ENCODE data around the gene NT5E.

Gene NT5E

DNA sequence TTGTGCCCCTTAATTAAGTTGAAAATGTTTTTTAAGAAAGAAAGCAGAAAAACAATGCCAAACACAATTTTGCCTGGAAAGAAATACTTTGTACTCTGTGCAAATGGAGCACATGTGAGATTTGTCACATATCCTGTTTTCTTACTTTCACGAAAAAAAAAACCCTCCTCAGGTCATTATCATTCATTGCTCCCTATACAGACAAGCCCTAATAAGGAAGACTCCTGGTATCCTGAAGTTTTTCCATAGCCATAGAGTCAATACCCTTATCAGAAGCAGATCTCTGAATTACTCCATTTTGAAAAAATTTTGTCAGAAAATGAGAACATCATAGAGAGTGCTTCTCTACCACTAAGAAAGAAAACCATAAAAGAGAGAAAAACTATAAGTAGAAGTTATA is 14.0 kb upstream of the NT5E start:
- no peak for DNase-seq (ENCODE audit: extremely low spot score)
- ChIA-PET CTCF (no interaction called here), POLR2A (no interaction called here)
- TF ChIP-seq BHLHE40 (IDR thresholded peaks at IDR 0.05; ENCODE audit: borderline replicate concordance) (no peak), ZNF384 (IDR thresholded peaks at IDR 0.05) (no peak), SUZ12 (IDR thresholded peaks at IDR 0.05) (no peak), FOXK2 (IDR thresholded peaks at IDR 0.05) (no peak), ARNT (IDR thresholded peaks at IDR 0.05) (no peak), FOXM1 (IDR thresholded peaks at IDR 0.05; ENCODE audit: borderline replicate concordance) (no peak)

GRCh38 chr6:85436411-85436810 is 13.5 kb upstream of the NT5E start:
- TF ChIP-seq ARNT (IDR thresholded peaks at IDR 0.05) (no peak), BHLHE40 (IDR thresholded peaks at IDR 0.05; ENCODE audit: borderline replicate concordance) (no peak), SP1 (IDR thresholded peaks at IDR 0.05) (no peak)
- DNase-seq (ENCODE audit: extremely low spot score): no peak
- CTCF ChIA-PET: no interaction called here
- POLR2A ChIA-PET: no interaction called here

DNA sequence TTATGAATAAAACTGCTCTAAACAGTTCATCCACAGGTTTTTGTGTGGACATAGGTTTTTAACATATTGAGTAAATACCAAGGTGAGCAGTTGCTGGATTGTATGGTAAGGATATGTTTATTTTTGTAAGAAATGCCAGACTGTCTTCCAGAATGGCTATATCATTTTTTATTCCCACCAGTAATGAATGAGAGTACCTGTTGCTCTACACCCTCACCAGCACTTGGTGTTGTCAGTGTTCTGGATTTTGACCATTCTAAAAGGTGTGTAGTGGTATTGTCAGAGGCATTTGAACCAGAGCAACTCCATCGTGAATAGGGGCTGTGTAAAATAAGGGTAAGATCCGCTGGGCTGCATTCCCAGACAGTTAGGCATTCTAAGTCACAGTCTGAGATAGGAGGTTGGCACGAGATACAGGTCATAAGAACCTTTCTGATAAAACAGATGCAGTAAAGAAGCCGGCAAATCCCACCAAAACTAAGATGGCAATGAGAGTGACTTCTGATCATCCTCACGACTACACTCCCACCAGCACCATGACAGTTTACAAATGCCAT is 12.9 kb upstream of the NT5E start:
- CTCF ChIA-PET: no interaction called here

DNA sequence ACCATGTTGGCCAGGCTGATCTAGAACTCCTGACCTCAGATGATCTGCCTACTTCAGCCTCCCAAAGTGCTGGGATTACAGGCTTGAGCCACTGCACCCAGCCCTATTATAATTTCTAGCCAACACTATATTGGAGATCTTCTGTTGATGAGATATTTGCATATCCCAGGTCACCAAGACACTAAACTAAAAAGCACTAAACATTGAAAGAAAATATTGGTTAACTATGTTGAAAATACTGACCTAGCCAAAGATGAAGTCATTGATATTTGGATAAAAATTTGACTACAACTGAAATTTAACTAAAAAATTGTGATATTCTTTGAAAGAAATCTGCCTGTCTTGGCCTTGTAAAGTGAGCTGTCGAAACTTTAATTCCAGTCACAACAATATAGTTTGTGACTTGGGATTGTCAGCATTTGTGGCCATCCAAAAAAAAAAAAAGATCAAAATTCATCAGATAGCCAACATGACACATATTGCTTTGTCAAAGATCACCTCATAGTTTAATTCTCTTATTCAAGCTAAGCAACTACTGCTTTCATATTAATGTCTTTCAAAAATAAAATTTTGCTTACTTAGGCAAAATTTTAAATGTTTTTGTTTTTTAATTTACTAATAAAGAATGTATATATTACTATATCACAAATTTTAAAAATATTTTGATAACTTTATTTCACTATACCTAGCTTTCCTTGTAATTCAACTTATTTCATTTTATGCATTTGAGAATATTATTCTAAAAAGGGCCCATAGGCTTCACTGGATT is 6.3 kb upstream of the NT5E start:
- POLR2A ChIA-PET: no interaction called here
- TF ChIP-seq FOXA1 (IDR thresholded peaks at IDR 0.05) (no peak), CTBP1 (IDR thresholded peaks at IDR 0.05; ENCODE audit: borderline replicate concordance) (no peak), L3MBTL2 (conservative IDR thresholded peaks at IDR 0.05) (no peak), ELF4 (IDR thresholded peaks at IDR 0.05) (no peak), LEF1 (IDR thresholded peaks at IDR 0.05; ENCODE audit: borderline replicate concordance) (no peak), HDGF (IDR thresholded peaks at IDR 0.05; ENCODE audit: borderline replicate concordance) (no peak), BHLHE40 (IDR thresholded peaks at IDR 0.05; ENCODE audit: borderline replicate concordance) (no peak), SUZ12 (IDR thresholded peaks at IDR 0.05) (no peak), ZNF384 (IDR thresholded peaks at IDR 0.05) (no peak), NFRKB (IDR thresholded peaks at IDR 0.05) (no peak), TARDBP (IDR thresholded peaks at IDR 0.05) (no peak)
- TF ChIP-seq, protein P1, sequence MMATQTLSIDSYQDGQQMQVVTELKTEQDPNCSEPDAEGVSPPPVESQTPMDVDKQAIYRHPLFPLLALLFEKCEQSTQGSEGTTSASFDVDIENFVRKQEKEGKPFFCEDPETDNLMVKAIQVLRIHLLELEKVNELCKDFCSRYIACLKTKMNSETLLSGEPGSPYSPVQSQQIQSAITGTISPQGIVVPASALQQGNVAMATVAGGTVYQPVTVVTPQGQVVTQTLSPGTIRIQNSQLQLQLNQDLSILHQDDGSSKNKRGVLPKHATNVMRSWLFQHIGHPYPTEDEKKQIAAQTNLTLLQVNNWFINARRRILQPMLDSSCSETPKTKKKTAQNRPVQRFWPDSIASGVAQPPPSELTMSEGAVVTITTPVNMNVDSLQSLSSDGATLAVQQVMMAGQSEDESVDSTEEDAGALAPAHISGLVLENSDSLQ (IDR thresholded peaks at IDR 0.05): no peak
- DNase-seq (ENCODE audit: extremely low spot score): no peak
- CTCF ChIA-PET: interaction anchor here (1.0 kb wide), 1 partner anchor 39 kb away, joined by 3 read pairs; no protein-coding TSS in a partner anchor

More for the DNA sequence above, 12.9 kb upstream of the NT5E start:
- POLR2A ChIA-PET: no interaction called here
- no peak for DNase-seq (ENCODE audit: extremely low spot score)
- TF ChIP-seq SP1 (IDR thresholded peaks at IDR 0.05) (no peak), CTBP1 (IDR thresholded peaks at IDR 0.05; ENCODE audit: borderline replicate concordance) (no peak), SUZ12 (IDR thresholded peaks at IDR 0.05) (no peak), ARNT (IDR thresholded peaks at IDR 0.05) (no peak), FOXK2 (IDR thresholded peaks at IDR 0.05) (no peak)
- TF ChIP-seq, protein P1 (IDR thresholded peaks at IDR 0.05): no peak

GRCh38 chr6:85449388-85449817 is 480 bp upstream of the NT5E start:
- POLR2A ChIA-PET: interaction anchor here (0.6 to 2.0 kb wide), 6 partner anchors 10 to 229 kb away, joined by 3 to 9 read pairs (median 3); partner anchors contain the start of gene SYNCRIP
- no peak for DNase-seq (ENCODE audit: extremely low spot score)
- TF ChIP-seq SUZ12 (IDR thresholded peaks at IDR 0.05) (no peak), ZNF384 (IDR thresholded peaks at IDR 0.05) (no peak)
- CTCF ChIA-PET: interaction anchor here (0.6 to 2.0 kb wide), 3 partner anchors 9 to 78 kb away, joined by 3 to 4 read pairs (median 3); no protein-coding TSS in a partner anchor

- TF ChIP-seq LEF1 (IDR thresholded peaks at IDR 0.05; ENCODE audit: borderline replicate concordance): no peak
- no peak for TF ChIP-seq FOXM1 (IDR thresholded peaks at IDR 0.05; ENCODE audit: borderline replicate concordance)
- no peak for TF ChIP-seq NFRKB (IDR thresholded peaks at IDR 0.05)
- no peak for TF ChIP-seq FOXK2 (IDR thresholded peaks at IDR 0.05)
- TF ChIP-seq FOXA1 (IDR thresholded peaks at IDR 0.05): no peak
- TF ChIP-seq BHLHE40 (IDR thresholded peaks at IDR 0.05; ENCODE audit: borderline replicate concordance): no peak
- no peak for TF ChIP-seq SP1 (IDR thresholded peaks at IDR 0.05)
- TF ChIP-seq CTBP1 (IDR thresholded peaks at IDR 0.05; ENCODE audit: borderline replicate concordance): no peak
- TF ChIP-seq TARDBP (IDR thresholded peaks at IDR 0.05): no peak
- no peak for TF ChIP-seq L3MBTL2 (conservative IDR thresholded peaks at IDR 0.05)
- CTCF ChIA-PET: interaction anchor here (0.5 to 1.3 kb wide), 2 partner anchors 31 to 282 kb away, joined by 4 to 6 read pairs; no protein-coding TSS in a partner anchor
- POLR2A ChIA-PET: no interaction called here
Observed at GRCh38 chr6:85451565-85452306, 1.9 kb downstream of the NT5E start.

GRCh38 chr6:85452441-85452881 is 2.6 kb downstream of the NT5E start:
- ChIA-PET CTCF (interaction anchor here (1.3 kb wide), 1 partner anchor 30 kb away, joined by 6 read pairs; no protein-coding TSS in a partner anchor), POLR2A (no interaction called here)
- TF ChIP-seq SUZ12 (IDR thresholded peaks at IDR 0.05): no peak
- no peak for TF ChIP-seq L3MBTL2 (conservative IDR thresholded peaks at IDR 0.05)
- no peak for TF ChIP-seq TARDBP (IDR thresholded peaks at IDR 0.05)
- TF ChIP-seq, protein P1 (IDR thresholded peaks at IDR 0.05): no peak; the same call in 1 of the 2 replicates
- TF ChIP-seq NFRKB (IDR thresholded peaks at IDR 0.05): no peak
- TF ChIP-seq FOXM1 (IDR thresholded peaks at IDR 0.05; ENCODE audit: borderline replicate concordance): no peak
- TF ChIP-seq ARNT (IDR thresholded peaks at IDR 0.05): no peak
- TF ChIP-seq LEF1 (IDR thresholded peaks at IDR 0.05; ENCODE audit: borderline replicate concordance): no peak
- TF ChIP-seq ZNF384 (IDR thresholded peaks at IDR 0.05): no peak
- no peak for TF ChIP-seq CTBP1 (IDR thresholded peaks at IDR 0.05; ENCODE audit: borderline replicate concordance)
- no peak for TF ChIP-seq ELF4 (IDR thresholded peaks at IDR 0.05)
- TF ChIP-seq HDGF (IDR thresholded peaks at IDR 0.05; ENCODE audit: borderline replicate concordance): no peak
- TF ChIP-seq FOXK2 (IDR thresholded peaks at IDR 0.05): no peak
- no peak for TF ChIP-seq BHLHE40 (IDR thresholded peaks at IDR 0.05; ENCODE audit: borderline replicate concordance)
- no peak for TF ChIP-seq FOXA1 (IDR thresholded peaks at IDR 0.05)
- no peak for TF ChIP-seq SP1 (IDR thresholded peaks at IDR 0.05)
- no peak for DNase-seq (ENCODE audit: extremely low spot score)

More at GRCh38 chr6:85451565-85452306, 1.9 kb downstream of the NT5E start:
- no peak for DNase-seq (ENCODE audit: extremely low spot score)
